GM12878 (cell line): ENCODE results near the gene PTPRB. TPM values are rescaled to one million over a fixed set of nuclear protein-coding genes. Genes with fewer than 3 reads are reported as not detected.

Experiments used
- ATAC-seq: fragments of 200-7000 bp; cut with Tn5 transposase; 3 replicates; pipeline ENCODE4 v1.9.1; 2020; ENCODE audit warnings: mild to moderate bottlenecking, moderate library complexity
- BruUV-seq: library from RNA; stranded (reverse); fragments of 400-500 nt; replicated peaks from 2 replicates; lab custom pipeline; 2021; lab: Mats Ljungman, UMichigan
- CTCF ChIA-PET: fragments of 300-600 bp; sonication (Branson Sonifier 250); formaldehyde crosslinking; extraction: SDS; loops from one replicate; lab custom pipeline; 2021; ENCODE audit warnings: inconsistent platforms; lab: Yijun Ruan, JAX
- POLR2A ChIA-PET: fragments of 350-600 bp; formaldehyde crosslinking; extraction: SDS; loops from one replicate; lab custom pipeline; 2021; ENCODE audit warnings: inconsistent platforms; lab: Charles Lee
- RAD21 ChIA-PET: fragments of 300-600 bp; sonication (Branson Sonifier 250); formaldehyde crosslinking; loops from one replicate; lab custom pipeline; 2023; ENCODE audit warnings: antibody characterized with exemption; ENCODE audit not compliant: unreplicated experiment; lab: Charles Lee
- SMC1A ChIA-PET: fragments of 300-600 bp; sonication (Branson Sonifier 250); formaldehyde crosslinking; loops from one replicate; lab custom pipeline; 2023; ENCODE audit not compliant: unreplicated experiment, uncharacterized antibody; lab: Charles Lee
- DNase-seq: peaks from one replicate; pipeline ENCODE4 v3.0.0-alpha.2; 2011; ENCODE audit warnings: low read depth, low spot score
- FAIRE-seq: peaks from 3 replicates; lab custom pipeline; 2011; peaks lifted over from hg19 to GRCh38; lab: Jason Lieb, UNC
- H2AFZ ChIP-seq: 2 replicates; pipeline ENCODE4 v1.6.0; 2011; ENCODE audit warnings: low read depth, low read length, control low read depth; ENCODE audit not compliant: control insufficient read depth
- H3K27ac ChIP-seq: 2 replicates; pipeline ENCODE4 v1.5.1; 2011; ENCODE audit warnings: control low read depth; ENCODE audit not compliant: control insufficient read depth, insufficient read depth
- H3K27me3 ChIP-seq, 2 experiments: replicated peaks in 1 of 2; 2 replicates each; pipeline versions ENCODE4 v1.6.0 to v1.6.1; 2011; ENCODE audit warnings: low read length in 1 of 2; ENCODE audit not compliant: control insufficient read depth in 2 of 2, insufficient read depth in 2 of 2
- H3K36me3 ChIP-seq, 2 experiments: 2 replicates each; pipeline ENCODE4 v1.5.1; 2011; ENCODE audit warnings: low read length in 1 of 2; ENCODE audit not compliant: control insufficient read depth in 2 of 2, insufficient read depth in 2 of 2
- H3K4me1 ChIP-seq: 2 replicates; pipeline ENCODE4 v1.6.1; 2011; ENCODE audit warnings: mild to moderate bottlenecking, low read length, moderate library complexity, mixed read lengths; ENCODE audit not compliant: control insufficient read depth, insufficient read depth
- H3K4me2 ChIP-seq: 2 replicates; pipeline ENCODE4 v1.6.0; 2011; ENCODE audit warnings: control low read depth; ENCODE audit not compliant: control insufficient read depth, insufficient read depth
- H3K4me3 ChIP-seq: fragments of 200-600 bp; sonication (generic); 2 replicates; pipeline ENCODE4 v1.5.1; 2016
- H3K79me2 ChIP-seq: 2 replicates; pipeline ENCODE4 v1.6.0; 2011; ENCODE audit warnings: low read length; ENCODE audit not compliant: control insufficient read depth, insufficient read depth
- H3K9ac ChIP-seq: 2 replicates; pipeline ENCODE4 v1.8.0; 2011; ENCODE audit warnings: low read length, control low read depth, mixed read lengths; ENCODE audit not compliant: control insufficient read depth, insufficient read depth
- H3K9me3 ChIP-seq: replicated peaks from 3 replicates; pipeline ENCODE4 v1.5.1; 2011; ENCODE audit warnings: mild to moderate bottlenecking, low read length; ENCODE audit not compliant: control insufficient read depth, insufficient read depth
- H4K20me1 ChIP-seq: 2 replicates; pipeline ENCODE4 v1.6.0; 2011; ENCODE audit not compliant: control insufficient read depth, insufficient read depth
- CREB1 ChIP-seq: IDR thresholded peaks from 2 replicates; pipeline ENCODE4 v1.6.1; 2012; ENCODE audit warnings: low read depth, mild to moderate bottlenecking, inconsistent platforms
- DPF2 ChIP-seq: fragments of 450-650 bp; IDR thresholded peaks from 2 replicates; pipeline ENCODE4 v1.6.1; 2017; ENCODE audit warnings: mild to moderate bottlenecking
- GABPA ChIP-seq: IDR thresholded peaks from 2 replicates; pipeline ENCODE4 v1.6.1; 2014; ENCODE audit warnings: antibody characterized with exemption, low read depth, mild to moderate bottlenecking, inconsistent platforms
- HCFC1 ChIP-seq: fragments of 150-350 bp; IDR thresholded peaks from 2 replicates; pipeline ENCODE4 v1.6.1; 2014; ENCODE audit warnings: low read length
- NR2C1 ChIP-seq: fragments of 450-650 bp; IDR thresholded peaks from 2 replicates; pipeline ENCODE4 v1.6.1; 2017; ENCODE audit warnings: antibody characterized with exemption, mild to moderate bottlenecking, moderate library complexity
- PBX3 ChIP-seq: IDR thresholded peaks from 2 replicates; pipeline ENCODE4 v1.6.1; 2011; ENCODE audit warnings: mild to moderate bottlenecking, low read depth, low read length, moderate library complexity; ENCODE audit not compliant: insufficient replicate concordance
- SIN3A ChIP-seq: IDR thresholded peaks from 2 replicates; pipeline ENCODE4 v1.6.1; 2012; ENCODE audit warnings: low read depth, low read length, improper control_type of control experiment
- SRF ChIP-seq, 2 experiments: IDR thresholded peaks; 2 replicates each; pipeline ENCODE4 v1.6.1; 2011; ENCODE audit warnings: low read depth in 2 of 2, low read length in 2 of 2, mild to moderate bottlenecking in 1 of 2, moderate library complexity in 1 of 2
- YY1 ChIP-seq: IDR thresholded peaks from 2 replicates; pipeline ENCODE4 v1.6.1; 2011; ENCODE audit warnings: low read depth, mild to moderate bottlenecking, low read length
- ZNF207 ChIP-seq: fragments of 450-650 bp; IDR thresholded peaks from 2 replicates; pipeline ENCODE4 v1.6.1; 2014; ENCODE audit warnings: antibody characterized with exemption, mild to moderate bottlenecking, borderline replicate concordance
- WGBS: methylation state at CpG from one replicate; pipeline ENCODE4 v1.1.6; 2016; ENCODE audit warnings: low lambda C conversion rate; ENCODE audit not compliant: insufficient replicate concordance, insufficient coverage; ENCODE audit errors: missing lambda C conversion rate; 5-methylcytosine and 5-hydroxymethylcytosine counted together
- in situ Hi-C: fragments of 300-500 bp; cut with MboI; formaldehyde crosslinking; loops from 9 replicates; pipeline ENCODE4 v1.14.3; 2018; ENCODE audit warnings: mixed read lengths
- intact Hi-C: fragments of 100-400 bp; cut with micrococcal nuclease; formaldehyde crosslinking; loops from one replicate; pipeline ENCODE4 v1.14.2; 2022; ENCODE audit not compliant: unreplicated experiment
- polyA plus RNA-seq, 11 experiments: library from polyadenylated mRNA; depleted of rRNA in 4 of 11; unstranded in 6 of 11; stranded (reverse) in 5 of 11; fragments of >200 nt; fragmentation: Nextera tagmentation in 4 of 11; fragmentation: Illumina TruSeq in 1 of 11; extraction: Ambion mirVana in 4 of 11; extraction: Trizol in 1 of 11; gene quantifications; 1 replicate in 1 of 11; 2 replicates in 10 of 11; pipeline versions ENCODE4 v1.2.1 to v1.2.3, GENCODE V29; 2011 to 2016; ENCODE audit warnings: inconsistent platforms in 2 of 11, missing spikeins in 2 of 11, low read depth in 1 of 11
- total RNA-seq, 4 experiments: library from RNA; depleted of rRNA in 3 of 4; stranded (reverse); fragments of >200 nt in 3 of 4; fragmentation: Illumina TruSeq in 1 of 4; extraction: Trizol in 1 of 4; gene quantifications; 2 replicates each; pipeline versions ENCODE4 v1.2.1 to v1.2.3, GENCODE V29; 2013 to 2021

PTPRB gene
- total and polyA plus RNA-seq, 10 of the 15 experiments (the other 5 are each of a cell fraction or from before 2014, with no cell fraction given): 0.03 to 0.35 (median 0.05) TPM

DNA sequence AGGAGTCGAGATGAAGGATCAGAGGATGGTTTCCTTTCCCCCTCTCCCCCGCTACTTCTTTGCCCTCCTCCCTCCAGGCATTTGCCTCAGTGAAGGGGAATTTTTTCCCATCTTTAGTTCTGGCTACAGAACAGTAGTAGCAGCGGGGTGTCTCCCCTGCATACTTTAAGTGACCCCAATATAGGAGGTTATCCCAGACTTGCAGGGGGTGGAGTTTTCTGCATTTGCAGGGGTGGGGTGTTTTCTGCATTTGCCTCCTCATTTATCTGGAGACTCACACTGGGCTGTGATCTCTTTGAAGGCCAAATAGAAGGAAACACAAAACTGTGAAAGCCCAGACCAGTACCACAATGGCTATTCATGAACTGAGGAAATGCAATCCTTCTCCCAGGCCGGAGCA lies 19.8 kb downstream of the PTPRB start:
- no peak overlapping the region for H2AFZ ChIP-seq
- H3K4me1 ChIP-seq: no peaks in the 10 kb centered on the region
- ATAC-seq: no peak
- TF ChIP-seq SRF (IDR thresholded peaks at IDR 0.05; ENCODE audit: low read depth in 2 of 2, low read length in 2 of 2) (no peak), NR2C1 (no peak), CREB1 (no peak), DPF2 (no peak), ZNF207 (no peak), HCFC1 (no peak), PBX3 (no peak), SIN3A (no peak), GABPA (no peak), YY1 (no peak)
- TF ChIP-seq, all 136 proteins: peak for 0
- Histone ChIP-seq H3K36me3 (no peaks in the 10 kb centered on the region), H4K20me1 (no peaks in the 10 kb centered on the region), H3K4me2 (no peak overlapping the region), H3K27ac (no peak overlapping the region), H3K4me3 (no peak overlapping the region), H3K79me2 (no peaks in the 10 kb centered on the region), H3K9ac (no peak overlapping the region), H3K9me3 (no peaks in the 10 kb centered on the region), H3K27me3 (no peaks in the 10 kb centered on the region)
- RAD21 ChIA-PET: no interaction called here
- POLR2A ChIA-PET: no interaction called here
- CTCF ChIA-PET: no interaction called here
- FAIRE-seq: no peak
- BruUV-seq: no TSS peak
- WGBS: 16% methylated on average over 4 of the region's 4 CpGs
- SMC1A ChIA-PET: no interaction called here
- DNase-seq: no peak
- intact Hi-C loops (no loop called here), in situ Hi-C loops (no loop called here)
